HL-60 (cell line): ENCODE measurements around the gene TBATA.
"Not testable (repeated sequence)": the region's sequence is repeated elsewhere in the genome, so short reads cannot be mapped to it uniquely, and the experiment has no call there.

ENCODE experiments used
- POLR2AphosphoS5 ChIP-seq: IDR thresholded peaks from 2 replicates; pipeline ENCODE4 v1.6.1; 2012; ENCODE audit warnings: low read depth
- REST ChIP-seq: IDR thresholded peaks from 2 replicates; pipeline ENCODE4 v1.6.1; 2012; ENCODE audit warnings: low read depth; ENCODE audit not compliant: insufficient replicate concordance
- TF ChIP-seq, protein P1 (sequence below): IDR thresholded peaks from one replicate; pipeline ENCODE4 v1.5.1; 2011; ENCODE audit warnings: low read length, control low read depth, inconsistent platforms; ENCODE audit not compliant: insufficient read depth

DNA sequence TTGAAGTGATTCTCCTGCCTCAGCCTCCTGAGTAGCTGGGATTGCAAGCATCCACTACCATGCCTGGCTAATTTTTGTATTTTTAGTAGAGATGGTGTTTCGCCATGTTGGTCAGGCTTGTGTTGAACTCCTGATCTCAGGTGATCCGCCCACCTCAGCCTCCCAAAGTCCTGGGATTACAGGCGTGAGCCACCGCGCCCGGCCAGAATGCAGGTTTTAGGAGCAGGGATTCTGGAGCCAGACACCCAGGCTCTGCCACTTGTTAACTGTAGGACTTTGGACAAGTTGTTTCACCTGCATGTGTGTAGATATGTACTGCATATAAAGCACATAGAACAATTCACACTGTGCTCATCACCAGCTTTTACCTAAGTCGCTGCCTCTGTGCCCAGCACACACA, 14.7 kb downstream of the TBATA start:
- TF ChIP-seq, protein P1, sequence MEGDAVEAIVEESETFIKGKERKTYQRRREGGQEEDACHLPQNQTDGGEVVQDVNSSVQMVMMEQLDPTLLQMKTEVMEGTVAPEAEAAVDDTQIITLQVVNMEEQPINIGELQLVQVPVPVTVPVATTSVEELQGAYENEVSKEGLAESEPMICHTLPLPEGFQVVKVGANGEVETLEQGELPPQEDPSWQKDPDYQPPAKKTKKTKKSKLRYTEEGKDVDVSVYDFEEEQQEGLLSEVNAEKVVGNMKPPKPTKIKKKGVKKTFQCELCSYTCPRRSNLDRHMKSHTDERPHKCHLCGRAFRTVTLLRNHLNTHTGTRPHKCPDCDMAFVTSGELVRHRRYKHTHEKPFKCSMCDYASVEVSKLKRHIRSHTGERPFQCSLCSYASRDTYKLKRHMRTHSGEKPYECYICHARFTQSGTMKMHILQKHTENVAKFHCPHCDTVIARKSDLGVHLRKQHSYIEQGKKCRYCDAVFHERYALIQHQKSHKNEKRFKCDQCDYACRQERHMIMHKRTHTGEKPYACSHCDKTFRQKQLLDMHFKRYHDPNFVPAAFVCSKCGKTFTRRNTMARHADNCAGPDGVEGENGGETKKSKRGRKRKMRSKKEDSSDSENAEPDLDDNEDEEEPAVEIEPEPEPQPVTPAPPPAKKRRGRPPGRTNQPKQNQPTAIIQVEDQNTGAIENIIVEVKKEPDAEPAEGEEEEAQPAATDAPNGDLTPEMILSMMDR: not testable (repeated sequence)
- TF ChIP-seq REST, POLR2AphosphoS5: not testable (repeated sequence)
